HCT116 (cell line): Measurements from ENCODE around the gene OR10J4. TPM values are rescaled to one million over a fixed set of nuclear protein-coding genes. Genes with fewer than 3 reads are reported as not detected.

ENCODE experiments used
- ATAC-seq: fragments of 200-7000 bp; cut with Tn5 transposase; 2 replicates; pipeline ENCODE4 v1.9.1; 2020; ENCODE audit warnings: mild to moderate bottlenecking, moderate library complexity
- BruUV-seq: library from RNA; stranded (reverse); fragments of 400-500 nt; replicated peaks from 2 replicates; lab custom pipeline; 2021; lab: Mats Ljungman, UMichigan
- CTCF ChIA-PET: fragments of 300-600 bp; sonication (Branson Sonifier 250); formaldehyde crosslinking; loops from one replicate; lab custom pipeline; 2021; ENCODE audit warnings: antibody characterized with exemption; lab: Charles Lee
- POLR2A ChIA-PET: fragments of 300-600, 350-600 bp; sonication (Branson Sonifier 250); formaldehyde crosslinking; loops from one replicate; lab custom pipeline; 2021; ENCODE audit warnings: antibody characterized with exemption; lab: Charles Lee
- RAD21 ChIA-PET, 2 experiments: fragments of 300-600 bp; sonication (Branson Sonifier 250); formaldehyde crosslinking; loops; one replicate each; lab custom pipeline; 2023; ENCODE audit warnings: low total read pairs in 2 of 2; ENCODE audit not compliant: uncharacterized antibody in 2 of 2, unreplicated experiment in 2 of 2, low non-redundant PET in 1 of 2; lab: Charles Lee
- DNase-seq: peaks from one replicate; pipeline ENCODE4 v3.0.0-alpha.2; 2010; ENCODE audit warnings: low read depth, low spot score
- H2AFZ ChIP-seq: fragments of 200-600 bp; shearing (Covaris generic), sonication (generic); 2 replicates; pipeline ENCODE4 v1.6.1; 2017; ENCODE audit warnings: low read depth, mixed run types, mixed read lengths, antibody characterized with exemption, low read length; ENCODE audit not compliant: poor library complexity, severe bottlenecking
- H3K27ac ChIP-seq: 2 replicates; pipeline ENCODE4 v1.5.1; 2012; ENCODE audit warnings: low read depth, low read length
- H3K27me3 ChIP-seq: fragments of 200-600 bp; sonication (generic); 2 replicates; pipeline ENCODE4 v1.6.1; 2016; ENCODE audit warnings: mixed run types, low read length, mixed read lengths; ENCODE audit not compliant: insufficient read depth
- H3K36me3 ChIP-seq, 2 experiments: fragments of 200-500 bp in 1 of 2; fragments of 200-600 bp in 1 of 2; sonication (Bioruptor generic) in 1 of 2; sonication (generic) in 1 of 2; 2 replicates each; pipeline versions ENCODE4 v1.5.1 to v1.6.1; 2014 to 2016; ENCODE audit warnings: low read length in 2 of 2, inconsistent platforms in 1 of 2, mixed read lengths in 1 of 2, mixed run types in 1 of 2; ENCODE audit not compliant: insufficient read depth in 2 of 2, control insufficient read depth in 1 of 2
- H3K4me1 ChIP-seq, 2 experiments: fragments of 200-600 bp in 1 of 2; sonication (generic) in 1 of 2; 2 replicates each; pipeline versions ENCODE4 v1.5.1 to v1.6.1; 2012 to 2017; ENCODE audit warnings: low read length in 2 of 2, inconsistent platforms in 1 of 2, mild to moderate bottlenecking in 1 of 2, mixed read lengths in 1 of 2, mixed run types in 1 of 2, moderate library complexity in 1 of 2; ENCODE audit not compliant: insufficient read depth in 2 of 2, control insufficient read depth in 1 of 2
- H3K4me2 ChIP-seq: fragments of 200-600 bp; sonication (generic); 2 replicates; pipeline ENCODE4 v1.6.1; 2017; ENCODE audit warnings: mixed run types, low read length, mixed read lengths
- H3K4me3 ChIP-seq, 2 experiments: fragments of 200-600 bp in 1 of 2; sonication (generic) in 1 of 2; replicated peaks in 1 of 2; 2 replicates each; pipeline ENCODE4 v1.5.1; 2011 to 2016; ENCODE audit warnings: low read length in 2 of 2, control low read depth in 1 of 2, low read depth in 1 of 2, mild to moderate bottlenecking in 1 of 2, mixed read lengths in 1 of 2, mixed run types in 1 of 2
- H3K79me2 ChIP-seq: fragments of 200-600 bp; sonication (generic); 2 replicates; pipeline ENCODE4 v1.6.1; 2017; ENCODE audit warnings: mild to moderate bottlenecking, mixed run types, low read length, moderate library complexity, mixed read lengths; ENCODE audit not compliant: insufficient read depth
- H3K9ac ChIP-seq: fragments of 200-600 bp; sonication (generic); 2 replicates; pipeline ENCODE4 v1.6.1; 2016; ENCODE audit warnings: low read length, mixed read lengths
- H3K9me2 ChIP-seq: fragments of 200-600 bp; sonication (generic), shearing (Covaris generic); 2 replicates; pipeline ENCODE4 v1.6.1; 2017; ENCODE audit warnings: mixed run types, mild to moderate bottlenecking, moderate library complexity; ENCODE audit not compliant: insufficient read depth
- H3K9me3 ChIP-seq, 2 experiments: fragments of 200-500 bp in 1 of 2; fragments of 200-600 bp in 1 of 2; sonication (Bioruptor generic) in 1 of 2; sonication (generic) in 1 of 2; 2 replicates each; pipeline ENCODE4 v1.6.1; 2014 to 2017; ENCODE audit warnings: low read length in 2 of 2, mixed read lengths in 2 of 2, inconsistent platforms in 1 of 2, low read depth in 1 of 2, mild to moderate bottlenecking in 1 of 2, mixed run types in 1 of 2, moderate library complexity in 1 of 2; ENCODE audit not compliant: control insufficient read depth in 1 of 2, insufficient read depth in 1 of 2
- H4K20me1 ChIP-seq: fragments of 200-600 bp; sonication (generic), shearing (Covaris generic); 2 replicates; pipeline ENCODE4 v1.6.1; 2017; ENCODE audit warnings: mixed run types, mild to moderate bottlenecking, moderate library complexity; ENCODE audit not compliant: insufficient read depth
- EZH2 ChIP-seq: fragments of 200-600 bp; sonication (generic); IDR thresholded peaks from 2 replicates; pipeline ENCODE4 v1.6.1; 2017; ENCODE audit warnings: antibody characterized with exemption, mixed run types
- intact Hi-C: fragments of 100-400 bp; cut with micrococcal nuclease; formaldehyde crosslinking; loops from 2 replicates; pipeline ENCODE4 v1.10.0; 2022
- total RNA-seq: library from RNA; stranded (reverse); gene quantifications from one replicate; pipeline ENCODE4 v1.2.1, GENCODE V29; 2021; ENCODE audit not compliant: unreplicated experiment

The OR10J4 gene
- total RNA-seq, 1 experiment from 2014 or later: not detected

DNA sequence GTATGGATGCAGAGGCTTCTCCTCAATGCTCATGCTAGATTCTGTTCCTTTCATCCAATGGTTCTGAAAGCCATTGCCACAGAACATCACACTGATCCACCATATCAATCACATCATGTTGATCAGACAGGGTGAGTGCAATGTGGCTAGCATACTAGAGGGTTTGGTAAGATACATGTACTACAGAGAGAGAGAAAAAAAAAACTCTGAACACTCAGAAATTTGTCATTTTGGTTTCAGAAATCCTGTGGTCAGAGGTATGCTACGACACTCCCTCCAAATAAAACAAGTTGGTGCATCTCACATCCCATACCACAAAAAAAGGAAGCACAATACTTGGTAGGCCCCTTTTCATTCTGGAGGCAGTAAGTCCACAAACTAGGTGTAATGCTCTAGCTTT, 42.9 kb downstream of the OR10J4 start:
- H2AFZ ChIP-seq: no peak overlapping the region
- H3K79me2 ChIP-seq: no peaks in the 10 kb centered on the region
- H3K9me2 ChIP-seq: no peaks in the 10 kb centered on the region
- no peak overlapping the region for H3K4me3 ChIP-seq
- RAD21 ChIA-PET: no interaction called here
- no peak for DNase-seq
- no peak for ATAC-seq
- peaks cover 14% of the 10 kb centered on the region for H3K27me3 ChIP-seq
- no peak overlapping the region for H3K9ac ChIP-seq
- no peaks in the 10 kb centered on the region; the same call in 1 of the 2 replicates for H4K20me1 ChIP-seq
- no peaks in the 10 kb centered on the region for H3K9me3 ChIP-seq
- H3K36me3 ChIP-seq: no peaks in the 10 kb centered on the region
- intact Hi-C loops: no loop called here
- no peaks in the 10 kb centered on the region for H3K4me1 ChIP-seq
- no peak overlapping the region for H3K4me2 ChIP-seq
- no peak for TF ChIP-seq EZH2
- no peak overlapping the region for H3K27ac ChIP-seq
- BruUV-seq: no TSS peak
- POLR2A ChIA-PET: no interaction called here
- CTCF ChIA-PET: no interaction called here

Other genes starting within 250 kb of the OR10J4 start
- gene ACKR1, start 227.3 kb upstream of the OR10J4 start, total RNA-seq: not detected
- gene FCER1A, start 129.9 kb upstream of the OR10J4 start, total RNA-seq: not detected
- gene OR10J1, start 7.5 kb downstream of the OR10J4 start, total RNA-seq: not detected
- gene OR10J5, start 103.8 kb downstream of the OR10J4 start, total RNA-seq: not detected
- gene APCS, start 155.6 kb downstream of the OR10J4 start, total RNA-seq: 0.42 TPM